HuH-7.5 (cell line): ENCODE measurements around the gene CAND2.

Experiments used
- DNase-seq: peaks from one replicate; pipeline ENCODE4 v3.0.0; 2011; ENCODE audit warnings: low spot score

CAND2 gene

GRCh38 chr3:12796171-12797123 lies at the start of gene CAND2:
Gene CAND2 (plus strand): TSS chr3:12796680. CDS start chr3:12796721, 41 bp downstream.
- no peak for DNase-seq

GRCh38 chr3:12748477-12748876 lies 48.0 kb upstream of the CAND2 start:
- DNase-seq, result no peak

GRCh38 chr3:12750223-12750622 lies 46.3 kb upstream of the CAND2 start:
- no peak for DNase-seq

GRCh38 chr3:12750658-12751071 lies 45.8 kb upstream of the CAND2 start:
- DNase-seq, result no peak

- no peak for DNase-seq
These were observed 44.9 kb upstream of the CAND2 start for GRCh38 chr3:12751571-12751970.

- no peak for DNase-seq
These were observed 44.4 kb upstream of the CAND2 start for GRCh38 chr3:12752102-12752501.

GRCh38 chr3:12752809-12753208 lies 43.7 kb upstream of the CAND2 start:
- DNase-seq, result no peak

- no peak for DNase-seq
These were observed 43.0 kb upstream of the CAND2 start for GRCh38 chr3:12753275-12754028.

- DNase-seq, result no peak
These were observed 42.2 kb upstream of the CAND2 start for GRCh38 chr3:12754313-12754712.

GRCh38 chr3:12755754-12756153 lies 40.7 kb upstream of the CAND2 start:
- DNase-seq, result no peak

- DNase-seq, result no peak
These were observed 40.3 kb upstream of the CAND2 start for GRCh38 chr3:12756175-12756574.

GRCh38 chr3:12756635-12757034 lies 39.8 kb upstream of the CAND2 start:
- DNase-seq, result no peak

GRCh38 chr3:12758025-12758781 lies 38.3 kb upstream of the CAND2 start:
- no peak for DNase-seq

GRCh38 chr3:12759097-12759679 lies 37.3 kb upstream of the CAND2 start, which contains the start of gene TMEM40:
Gene TMEM40 (minus strand): TSS chr3:12759259. CDS start chr3:12749832, 9,427 bp downstream.
- no peak for DNase-seq

GRCh38 chr3:12759693-12760565 lies 36.6 kb upstream of the CAND2 start:
- no peak for DNase-seq

GRCh38 chr3:12764171-12764776 lies 32.2 kb upstream of the CAND2 start:
- no peak for DNase-seq

GRCh38 chr3:12766541-12766940 lies 29.9 kb upstream of the CAND2 start:
- no peak for DNase-seq

- no peak for DNase-seq
These were observed 27.6 kb upstream of the CAND2 start for GRCh38 chr3:12768579-12769527.

- DNase-seq, result no peak
These were observed 26.7 kb upstream of the CAND2 start for GRCh38 chr3:12769761-12770160.
